HEK293T (cell line): ENCODE data around the gene GK2.

Source experiments
- CTCF ChIA-PET: fragments of 350-600 bp; formaldehyde crosslinking; extraction: SDS; loops from one replicate; lab custom pipeline; 2021; ENCODE audit warnings: antibody characterized with exemption, inconsistent platforms; lab: Yijun Ruan, JAX
- POLR2A ChIA-PET: fragments of 350-600 bp; formaldehyde crosslinking; extraction: SDS; loops from one replicate; lab custom pipeline; 2020; ENCODE audit warnings: antibody characterized with exemption, inconsistent platforms; lab: Yijun Ruan, JAX
- DNase-seq: peaks from one replicate; pipeline ENCODE4 v3.0.0; 2012; ENCODE audit warnings: mixed read lengths; ENCODE audit errors: extremely low spot score
- ARNT ChIP-seq: fragments of 450-650 bp; IDR thresholded peaks from 2 replicates; pipeline ENCODE4 v1.6.1; 2017; ENCODE audit warnings: mild to moderate bottlenecking
- BHLHE40 ChIP-seq: fragments of 450-650 bp; IDR thresholded peaks from 2 replicates; pipeline ENCODE4 v1.6.1; 2016; ENCODE audit warnings: mild to moderate bottlenecking, moderate library complexity, borderline replicate concordance
- CTBP1 ChIP-seq: fragments of 450-650 bp; IDR thresholded peaks from 2 replicates; pipeline ENCODE4 v1.6.1; 2016; ENCODE audit warnings: borderline replicate concordance
- ELF4 ChIP-seq: fragments of 450-650 bp; IDR thresholded peaks from 2 replicates; pipeline ENCODE4 v1.6.1; 2017; ENCODE audit warnings: antibody characterized with exemption
- FOXA1 ChIP-seq: fragments of 450-650 bp; IDR thresholded peaks from 2 replicates; pipeline ENCODE4 v1.6.1; 2016; ENCODE audit warnings: mild to moderate bottlenecking
- FOXK2 ChIP-seq: fragments of 450-650 bp; IDR thresholded peaks from 2 replicates; pipeline ENCODE4 v1.6.1; 2016; ENCODE audit warnings: mild to moderate bottlenecking
- FOXM1 ChIP-seq: fragments of 450-650 bp; IDR thresholded peaks from 2 replicates; pipeline ENCODE4 v1.6.1; 2017; ENCODE audit warnings: mild to moderate bottlenecking, borderline replicate concordance
- HDGF ChIP-seq: fragments of 450-650 bp; IDR thresholded peaks from 2 replicates; pipeline ENCODE4 v1.6.1; 2017; ENCODE audit warnings: antibody characterized with exemption, borderline replicate concordance
- L3MBTL2 ChIP-seq: fragments of 450-650 bp; conservative IDR thresholded peaks from 2 replicates; pipeline ENCODE4 v1.6.1; 2016; ENCODE audit warnings: mild to moderate bottlenecking
- LEF1 ChIP-seq: fragments of 450-650 bp; IDR thresholded peaks from 2 replicates; pipeline ENCODE4 v1.6.1; 2017; ENCODE audit warnings: mild to moderate bottlenecking, borderline replicate concordance
- NFRKB ChIP-seq: fragments of 450-650 bp; IDR thresholded peaks from 2 replicates; pipeline ENCODE4 v1.6.1; 2016; ENCODE audit warnings: mild to moderate bottlenecking, moderate library complexity
- SP1 ChIP-seq: fragments of 450-650 bp; IDR thresholded peaks from 2 replicates; pipeline ENCODE4 v1.6.1; 2017
- SUZ12 ChIP-seq: fragments of 450-650 bp; IDR thresholded peaks from 2 replicates; pipeline ENCODE4 v1.6.1; 2016; ENCODE audit warnings: mild to moderate bottlenecking
- TARDBP ChIP-seq: fragments of 450-650 bp; IDR thresholded peaks from 2 replicates; pipeline ENCODE4 v1.6.1; 2016
- ZNF384 ChIP-seq: fragments of 450-650 bp; IDR thresholded peaks from 2 replicates; pipeline ENCODE4 v1.6.1; 2016
- TF ChIP-seq, protein P1 (sequence below): fragments of 450-650 bp; IDR thresholded peaks from 2 replicates; pipeline ENCODE4 v1.6.1; 2016

GK2 gene

DNA sequence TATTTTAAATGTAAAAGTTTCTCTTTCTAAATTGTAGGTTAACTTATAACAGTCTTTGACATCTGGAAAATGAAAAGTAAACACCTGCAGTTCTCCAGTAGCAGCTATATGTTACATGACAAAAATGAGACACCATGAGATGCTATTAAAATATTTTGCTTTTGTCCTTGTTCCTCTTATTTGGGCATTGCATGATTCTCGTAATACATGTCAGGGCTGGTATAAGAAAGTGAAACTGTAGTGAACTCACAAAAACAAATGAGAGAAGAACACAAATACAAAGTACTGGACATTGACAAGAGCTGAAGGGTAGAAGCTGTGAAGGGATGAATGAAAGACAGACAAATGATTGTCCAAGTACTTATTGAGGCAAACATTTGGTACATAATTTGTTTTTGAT is 9.0 kb downstream of the GK2 start:
- TF ChIP-seq LEF1 = no peak
- TF ChIP-seq BHLHE40 = no peak
- no peak for TF ChIP-seq NFRKB
- TF ChIP-seq TARDBP = no peak
- no peak for TF ChIP-seq CTBP1
- POLR2A ChIA-PET = no interaction called here
- CTCF ChIA-PET = no interaction called here

DNA sequence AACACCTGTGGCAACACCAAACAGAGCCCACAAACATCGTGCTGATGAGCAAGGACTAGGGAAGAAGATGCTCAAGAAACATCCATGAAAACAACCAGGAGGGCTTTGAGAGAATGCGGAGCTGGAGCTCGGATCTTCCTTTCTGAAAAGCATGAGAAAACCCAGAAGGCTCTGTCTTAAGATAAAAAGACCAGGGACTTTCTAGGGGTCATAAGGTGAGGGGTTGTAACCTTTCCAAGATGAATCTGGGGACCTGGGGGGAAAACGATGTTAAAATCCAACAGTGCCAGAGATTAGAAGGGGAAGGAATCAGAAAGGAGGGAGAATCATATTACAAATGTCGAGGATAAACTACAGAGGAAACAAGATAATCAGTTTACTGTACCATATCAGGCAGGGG is 10.1 kb downstream of the GK2 start:
- ChIA-PET CTCF (no interaction called here), POLR2A (no interaction called here)
- TF ChIP-seq TARDBP (no peak), FOXM1 (no peak), ELF4 (no peak), HDGF (no peak), ZNF384 (no peak), NFRKB (no peak), L3MBTL2 (no peak), ARNT (no peak), LEF1 (no peak), SP1 (no peak), BHLHE40 (no peak), FOXA1 (no peak)
- TF ChIP-seq, protein P1, sequence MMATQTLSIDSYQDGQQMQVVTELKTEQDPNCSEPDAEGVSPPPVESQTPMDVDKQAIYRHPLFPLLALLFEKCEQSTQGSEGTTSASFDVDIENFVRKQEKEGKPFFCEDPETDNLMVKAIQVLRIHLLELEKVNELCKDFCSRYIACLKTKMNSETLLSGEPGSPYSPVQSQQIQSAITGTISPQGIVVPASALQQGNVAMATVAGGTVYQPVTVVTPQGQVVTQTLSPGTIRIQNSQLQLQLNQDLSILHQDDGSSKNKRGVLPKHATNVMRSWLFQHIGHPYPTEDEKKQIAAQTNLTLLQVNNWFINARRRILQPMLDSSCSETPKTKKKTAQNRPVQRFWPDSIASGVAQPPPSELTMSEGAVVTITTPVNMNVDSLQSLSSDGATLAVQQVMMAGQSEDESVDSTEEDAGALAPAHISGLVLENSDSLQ = no peak

More for the DNA sequence above, 9.0 kb downstream of the GK2 start:
- no peak for DNase-seq

DNA sequence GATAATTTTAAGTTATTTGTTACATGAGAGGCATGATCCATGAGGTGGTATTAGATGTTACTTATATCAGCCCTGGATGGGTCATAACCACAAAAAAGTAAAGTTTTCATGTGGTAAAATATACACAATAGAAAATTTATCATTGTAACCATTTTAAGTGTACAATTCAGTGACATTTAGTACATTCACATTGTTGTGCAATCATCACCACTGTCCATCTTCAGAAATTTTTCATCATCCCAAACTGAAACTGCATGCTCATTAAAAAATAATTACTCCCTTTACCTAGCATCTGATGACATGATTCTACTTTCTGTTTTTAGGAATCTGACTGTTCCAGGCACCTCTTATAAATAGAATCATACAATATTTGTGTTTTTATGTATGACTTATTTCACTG is 11.2 kb downstream of the GK2 start:
- CTCF ChIA-PET = no interaction called here

More for the DNA sequence above, 10.1 kb downstream of the GK2 start:
- no peak for DNase-seq

DNA sequence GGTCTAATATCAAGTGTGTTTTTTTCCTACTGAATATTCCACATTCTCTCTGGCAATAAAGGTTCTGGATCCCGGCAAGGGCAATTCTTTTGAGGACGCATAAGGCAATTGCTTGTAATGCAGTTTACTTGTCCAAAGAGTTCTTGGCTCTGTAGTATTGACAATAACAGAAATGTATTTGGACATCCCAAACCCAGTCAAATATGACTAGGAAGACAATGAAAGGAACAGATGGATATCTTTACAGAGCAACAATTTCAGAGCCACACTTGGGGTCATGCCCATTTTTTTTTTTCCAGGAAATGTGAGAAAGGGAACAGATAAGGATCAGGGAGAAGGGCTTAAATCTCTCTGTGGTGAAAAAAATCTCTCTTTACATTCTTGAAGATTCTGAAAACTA is 12.2 kb downstream of the GK2 start:
- ChIA-PET CTCF (no interaction called here), POLR2A (no interaction called here)

More for the DNA sequence above, 11.2 kb downstream of the GK2 start:
- POLR2A ChIA-PET = no interaction called here
- no peak for DNase-seq
- no peak for TF ChIP-seq FOXK2
- TF ChIP-seq FOXA1 = no peak
- TF ChIP-seq SUZ12 = no peak
- TF ChIP-seq SP1 = no peak
- no peak for TF ChIP-seq LEF1
- no peak for TF ChIP-seq ARNT
- TF ChIP-seq ZNF384 = no peak
- no peak for TF ChIP-seq L3MBTL2
- no peak for TF ChIP-seq TARDBP
- TF ChIP-seq CTBP1 = no peak
- no peak for TF ChIP-seq NFRKB
- TF ChIP-seq FOXM1 = no peak
- no peak for TF ChIP-seq ELF4
- TF ChIP-seq HDGF = no peak
- TF ChIP-seq, protein P1 = no peak
- no peak for TF ChIP-seq BHLHE40

DNA sequence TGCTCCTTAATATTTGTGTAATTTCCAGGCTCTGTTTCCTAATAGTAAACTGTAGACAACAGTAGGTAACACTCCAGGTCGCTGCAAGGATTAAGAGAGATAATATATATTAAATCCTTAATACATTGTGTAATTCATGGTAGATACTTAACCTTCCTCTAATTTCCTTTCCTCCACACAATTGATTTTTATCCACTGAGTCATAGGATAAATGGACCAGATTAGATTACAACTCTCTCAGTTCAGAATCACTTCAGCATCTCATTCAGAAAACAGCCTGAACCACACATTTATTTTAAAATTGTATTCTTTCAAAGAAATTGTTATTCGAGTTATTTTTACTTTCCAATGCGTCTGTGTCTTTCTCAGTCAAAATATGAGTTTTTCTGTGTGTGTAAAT is 17.1 kb downstream of the GK2 start:
- ChIA-PET CTCF (no interaction called here), POLR2A (no interaction called here)
- DNase-seq = no peak

More for the DNA sequence above, 12.2 kb downstream of the GK2 start:
- TF ChIP-seq TARDBP = no peak
- no peak for TF ChIP-seq ZNF384
- TF ChIP-seq CTBP1 = no peak
- no peak for TF ChIP-seq ARNT
- TF ChIP-seq LEF1 = no peak
- no peak for TF ChIP-seq L3MBTL2
- TF ChIP-seq BHLHE40 = no peak
- TF ChIP-seq, protein P1 = no peak
- TF ChIP-seq FOXK2 = no peak
- TF ChIP-seq NFRKB = no peak
- no peak for TF ChIP-seq ELF4
- TF ChIP-seq FOXA1 = no peak
- DNase-seq = no peak

DNA sequence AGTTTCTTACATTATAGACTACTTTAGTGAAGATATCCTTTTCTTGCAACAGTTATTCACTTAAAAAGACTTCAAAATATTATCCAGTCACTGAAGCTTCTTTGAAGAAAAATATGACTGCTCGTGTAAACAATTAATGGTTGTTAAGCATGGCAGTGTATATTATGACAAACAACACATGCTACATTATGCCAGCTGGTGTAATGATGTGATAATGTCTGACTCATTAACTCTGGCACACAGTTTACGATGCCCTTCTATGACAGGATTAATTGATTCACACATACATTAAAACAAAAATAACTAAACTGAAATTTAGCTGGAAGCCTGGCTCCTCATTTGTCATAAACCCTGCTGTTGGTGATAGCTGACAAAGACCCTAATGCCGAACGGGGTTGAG is 22.4 kb downstream of the GK2 start:
- no peak for DNase-seq
- TF ChIP-seq SUZ12 (no peak), TARDBP (no peak), NFRKB (no peak), CTBP1 (no peak), FOXA1 (no peak), L3MBTL2 (no peak), LEF1 (no peak)
- POLR2A ChIA-PET = no interaction called here
- CTCF ChIA-PET = no interaction called here

More for the DNA sequence above, 17.1 kb downstream of the GK2 start:
- TF ChIP-seq ARNT = no peak
- no peak for TF ChIP-seq L3MBTL2
- TF ChIP-seq HDGF = no peak
- TF ChIP-seq TARDBP = no peak

DNA sequence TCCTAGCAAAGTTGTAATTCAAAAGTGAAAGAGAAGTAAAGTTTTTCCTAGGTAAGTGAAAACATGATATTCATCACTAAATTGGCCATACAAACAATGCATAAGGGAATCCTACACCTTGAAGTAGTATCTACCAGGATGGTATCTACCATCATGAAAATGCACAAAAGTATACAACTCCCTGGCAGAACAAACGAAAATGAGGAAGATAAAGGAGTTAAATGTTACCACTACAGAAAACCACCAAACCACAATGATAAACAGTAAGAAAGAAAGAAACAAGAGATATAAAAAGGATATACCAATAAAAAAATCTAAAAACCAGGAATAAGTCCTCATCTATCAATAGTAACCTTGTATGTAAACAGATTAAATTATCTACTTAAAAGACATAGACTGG is 26.9 kb downstream of the GK2 start:
- DNase-seq = no peak
- ChIA-PET POLR2A (no interaction called here), CTCF (no interaction called here)
- no peak for TF ChIP-seq HDGF
- no peak for TF ChIP-seq LEF1
- no peak for TF ChIP-seq FOXK2
- TF ChIP-seq FOXA1 = no peak
- no peak for TF ChIP-seq ARNT
- no peak for TF ChIP-seq FOXM1
- no peak for TF ChIP-seq CTBP1
